ENCODE measurements around the gene PDILT.
"Not testable (repeated sequence)": the region's sequence is repeated elsewhere in the genome, so short reads cannot be mapped to it uniquely, and the experiment has no call there.

DNA sequence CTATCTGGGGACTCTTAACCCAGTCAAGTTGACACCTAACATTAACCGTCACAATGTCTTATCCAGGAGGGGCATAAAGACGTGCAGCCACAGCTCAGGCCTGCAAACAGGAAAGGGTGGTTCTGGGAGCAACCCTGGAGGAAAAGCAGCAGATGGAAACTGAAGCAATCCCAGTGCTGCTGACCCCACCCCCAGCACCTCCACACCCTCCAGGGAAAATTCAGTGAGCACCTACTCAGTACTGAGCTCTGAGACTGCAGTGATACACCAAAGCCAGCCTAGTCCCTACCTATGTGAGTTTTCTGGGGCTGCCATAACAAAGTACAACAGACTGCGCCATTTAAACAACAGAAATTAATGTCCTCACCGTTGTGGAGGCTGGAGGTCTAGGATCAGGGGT, 37.3 kb upstream of the PDILT start:
- TF ChIP-seq, protein P1, sequence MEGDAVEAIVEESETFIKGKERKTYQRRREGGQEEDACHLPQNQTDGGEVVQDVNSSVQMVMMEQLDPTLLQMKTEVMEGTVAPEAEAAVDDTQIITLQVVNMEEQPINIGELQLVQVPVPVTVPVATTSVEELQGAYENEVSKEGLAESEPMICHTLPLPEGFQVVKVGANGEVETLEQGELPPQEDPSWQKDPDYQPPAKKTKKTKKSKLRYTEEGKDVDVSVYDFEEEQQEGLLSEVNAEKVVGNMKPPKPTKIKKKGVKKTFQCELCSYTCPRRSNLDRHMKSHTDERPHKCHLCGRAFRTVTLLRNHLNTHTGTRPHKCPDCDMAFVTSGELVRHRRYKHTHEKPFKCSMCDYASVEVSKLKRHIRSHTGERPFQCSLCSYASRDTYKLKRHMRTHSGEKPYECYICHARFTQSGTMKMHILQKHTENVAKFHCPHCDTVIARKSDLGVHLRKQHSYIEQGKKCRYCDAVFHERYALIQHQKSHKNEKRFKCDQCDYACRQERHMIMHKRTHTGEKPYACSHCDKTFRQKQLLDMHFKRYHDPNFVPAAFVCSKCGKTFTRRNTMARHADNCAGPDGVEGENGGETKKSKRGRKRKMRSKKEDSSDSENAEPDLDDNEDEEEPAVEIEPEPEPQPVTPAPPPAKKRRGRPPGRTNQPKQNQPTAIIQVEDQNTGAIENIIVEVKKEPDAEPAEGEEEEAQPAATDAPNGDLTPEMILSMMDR (IDR thresholded peaks at IDR 0.05; ENCODE audit: low read length) = not testable (repeated sequence)
- TF ChIP-seq EZH2 (IDR thresholded peaks at IDR 0.05; ENCODE audit: borderline replicate concordance, low read length) = not testable (repeated sequence)

All from OCI-LY1 (cell line).